NCI-H1105 treated with DMSO at 0.1 percent for 48 hours (cell line): ENCODE measurements around the gene SLC6A17.

Experiments used
- DNase-seq: peaks from one replicate; lab custom pipeline; 2025; lab: John Stamatoyannopoulos, UW

SLC6A17 gene

DNA sequence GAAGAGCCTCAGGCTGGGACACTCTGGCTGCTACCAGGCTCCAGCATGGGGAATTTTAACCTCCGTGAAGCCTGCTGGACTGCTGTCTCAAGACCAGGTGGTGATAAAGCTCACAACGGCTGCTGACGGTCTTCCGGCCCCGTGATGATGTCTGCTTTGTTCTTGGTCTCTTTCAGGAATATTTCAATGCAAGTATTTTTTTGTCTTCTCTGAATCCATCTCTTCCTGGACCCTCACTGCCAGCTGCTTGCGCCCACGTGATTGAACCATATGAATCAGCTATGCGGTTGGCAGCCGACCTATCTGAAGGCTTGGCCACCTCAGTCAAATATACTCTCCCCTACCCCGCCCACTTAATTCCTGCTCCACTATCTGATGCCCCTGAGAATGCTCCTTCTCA lies 14.6 kb upstream of the SLC6A17 start:
- no peak for DNase-seq

DNA sequence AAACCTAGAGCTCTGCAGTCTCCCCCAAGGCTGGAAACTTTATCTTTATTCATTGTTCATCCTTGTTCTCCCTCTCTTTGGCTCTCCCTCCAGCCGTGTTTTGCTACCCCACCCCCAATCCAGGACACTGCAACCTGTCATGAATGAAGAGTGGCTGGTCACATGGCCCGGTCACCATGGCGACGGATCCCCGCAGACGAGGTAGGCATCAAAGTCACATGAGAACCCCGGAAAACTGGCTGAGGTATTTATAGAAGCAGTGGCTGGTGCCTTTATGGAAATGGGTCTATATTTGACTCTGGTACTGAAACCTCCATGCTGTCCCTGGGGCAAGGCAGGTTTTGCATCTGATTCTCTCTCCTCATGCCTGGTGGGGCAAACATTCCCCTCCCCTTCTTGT lies 13.4 kb upstream of the SLC6A17 start:
- DNase-seq = peak; percentile 93

DNA sequence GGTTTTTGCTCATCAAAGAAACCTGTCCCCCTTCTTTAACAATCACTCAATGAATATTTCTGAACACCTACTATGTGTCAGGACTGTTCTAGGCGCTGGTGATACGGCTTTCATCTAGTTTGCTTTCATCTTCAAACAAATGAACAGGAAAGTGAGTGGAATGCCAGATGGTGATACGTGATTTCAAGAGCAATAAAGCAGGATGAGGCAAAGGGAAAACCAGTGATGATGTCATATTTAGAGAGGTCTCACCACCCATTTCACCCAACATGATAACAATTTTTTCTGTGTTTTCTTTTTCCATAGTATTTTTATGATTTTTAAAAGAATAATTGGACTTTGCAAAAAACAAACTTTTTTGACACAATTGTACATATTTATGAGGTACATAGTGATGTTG lies 11.3 kb upstream of the SLC6A17 start:
- DNase-seq = no peak

GRCh38 chr1:110144366-110144765 lies 5.9 kb upstream of the SLC6A17 start:
- no peak for DNase-seq

GRCh38 chr1:110148961-110149360 lies 1.3 kb upstream of the SLC6A17 start:
- DNase-seq = no peak

DNA sequence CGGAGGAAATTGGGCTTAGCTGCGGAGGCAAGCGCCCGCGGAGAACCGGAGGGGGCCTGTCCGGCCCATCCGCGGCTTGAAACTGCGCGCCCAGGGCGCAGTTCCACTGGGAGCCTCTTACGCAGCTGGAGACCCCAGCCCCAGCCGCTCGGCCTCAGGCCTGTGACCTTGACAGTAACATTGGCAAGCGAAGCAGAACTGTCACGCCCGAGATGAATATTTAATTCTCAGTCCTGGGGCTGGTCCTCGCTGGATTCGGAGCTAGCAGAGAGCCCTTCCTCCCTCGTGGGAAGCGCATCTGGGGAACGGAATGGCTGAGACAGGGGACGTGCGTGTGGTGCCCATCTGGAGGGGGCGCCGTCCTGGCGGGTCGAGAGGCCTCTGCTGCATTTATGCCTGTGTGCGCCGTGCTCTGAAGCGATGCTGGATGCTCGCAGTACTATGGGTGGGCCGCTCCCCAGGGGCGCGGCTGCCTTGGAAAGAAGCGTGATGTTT lies 928 bp downstream of the SLC6A17 start:
- no peak for DNase-seq

DNA sequence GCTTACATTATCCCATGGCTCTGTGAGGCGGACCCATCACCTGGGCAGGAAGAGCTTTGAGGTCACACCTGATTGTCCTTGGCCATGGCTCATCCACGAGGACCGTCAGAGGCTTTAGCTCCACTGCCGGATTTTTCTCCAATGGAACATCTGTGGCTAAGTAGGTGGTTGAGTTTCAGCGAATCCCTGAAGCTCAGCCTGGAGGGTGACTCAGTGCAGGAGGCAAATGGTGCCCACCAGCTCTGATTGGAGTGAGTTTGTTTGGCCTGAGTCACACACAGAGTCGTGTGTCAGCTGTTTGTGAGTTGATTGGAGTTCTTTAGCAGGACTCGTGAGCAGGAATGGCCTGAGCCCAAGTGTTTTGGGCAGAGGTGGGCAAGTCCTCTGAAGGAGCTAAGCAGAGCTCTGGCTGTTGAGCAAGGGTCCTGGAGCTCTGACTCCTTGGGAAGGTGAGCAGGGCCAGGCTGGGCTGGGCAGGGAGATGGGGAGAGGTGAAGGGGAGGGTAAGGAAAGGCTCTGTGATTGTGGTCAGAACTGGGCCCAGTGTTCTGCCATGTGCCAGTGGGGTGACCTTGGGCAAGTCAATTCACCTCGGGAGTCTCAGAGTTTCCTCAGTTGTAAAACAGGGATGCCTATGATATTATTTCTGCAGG lies 2.0 kb downstream of the SLC6A17 start:
- no peak for DNase-seq

GRCh38 chr1:110153407-110153950 lies 3.2 kb downstream of the SLC6A17 start:
- DNase-seq = no peak

DNA sequence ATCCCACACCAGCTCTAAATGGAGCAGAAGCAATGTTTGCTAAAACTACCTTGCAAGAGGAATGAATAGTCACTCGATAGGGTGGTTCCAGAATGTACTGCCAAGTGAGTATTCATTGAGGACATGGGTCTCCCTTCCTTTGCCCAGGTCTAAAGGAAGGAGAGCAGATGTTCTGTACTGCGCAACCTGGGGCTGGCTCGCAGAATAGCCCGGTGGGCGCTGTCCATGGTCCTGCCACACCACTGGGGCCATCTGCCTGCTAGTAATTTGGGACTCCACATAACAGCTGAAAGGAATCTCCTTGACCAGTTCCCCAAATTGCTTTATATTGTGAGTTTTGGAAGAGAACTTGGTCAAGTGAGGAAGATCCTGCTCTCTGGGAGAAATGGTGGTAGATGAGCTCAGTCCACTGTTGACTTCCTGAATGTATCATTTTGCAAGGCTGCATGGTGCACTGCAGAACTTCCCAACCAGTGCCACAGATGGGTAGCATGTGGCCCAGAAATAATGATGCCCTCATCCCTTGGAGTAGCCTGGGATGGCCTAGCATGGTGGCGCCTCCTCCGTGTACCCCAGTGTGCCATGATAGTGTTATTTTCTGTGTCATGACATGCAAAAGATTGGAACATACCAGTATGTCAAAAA lies 5.7 kb downstream of the SLC6A17 start:
- DNase-seq = no peak

- no peak for DNase-seq
Measured at GRCh38 chr1:110158261-110158660, 8.0 kb downstream of the SLC6A17 start.

- no peak for DNase-seq
Measured at GRCh38 chr1:110159168-110159567, 8.9 kb downstream of the SLC6A17 start.

DNA sequence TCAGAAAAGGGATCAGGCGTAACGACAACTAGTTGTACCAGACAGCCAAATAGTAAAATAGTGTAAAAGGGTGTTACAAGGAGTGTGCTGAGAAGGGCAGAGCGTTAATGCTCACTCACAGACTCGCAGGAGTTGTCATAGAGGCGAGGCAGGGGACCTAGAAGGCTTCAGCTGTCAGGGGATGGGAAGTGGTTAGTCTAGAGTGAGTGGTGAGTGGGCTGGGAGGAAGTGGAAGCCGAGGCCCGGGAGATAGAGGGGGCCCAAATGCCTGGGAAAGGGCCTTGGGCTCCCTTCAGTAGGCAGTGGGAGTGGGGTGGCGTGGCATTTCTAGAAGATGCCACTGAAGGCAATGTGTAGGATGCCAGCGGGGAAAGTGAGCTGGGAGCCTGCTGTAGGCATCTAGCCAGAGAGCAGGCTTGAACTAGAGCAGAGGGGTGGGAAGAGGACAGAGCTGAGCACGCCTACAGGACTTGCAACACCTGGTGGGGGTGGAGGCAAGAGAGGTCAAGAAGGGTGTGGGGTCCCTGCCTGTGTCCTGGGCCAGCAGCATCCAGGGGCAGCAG lies 10.3 kb downstream of the SLC6A17 start:
- DNase-seq = no peak

DNA sequence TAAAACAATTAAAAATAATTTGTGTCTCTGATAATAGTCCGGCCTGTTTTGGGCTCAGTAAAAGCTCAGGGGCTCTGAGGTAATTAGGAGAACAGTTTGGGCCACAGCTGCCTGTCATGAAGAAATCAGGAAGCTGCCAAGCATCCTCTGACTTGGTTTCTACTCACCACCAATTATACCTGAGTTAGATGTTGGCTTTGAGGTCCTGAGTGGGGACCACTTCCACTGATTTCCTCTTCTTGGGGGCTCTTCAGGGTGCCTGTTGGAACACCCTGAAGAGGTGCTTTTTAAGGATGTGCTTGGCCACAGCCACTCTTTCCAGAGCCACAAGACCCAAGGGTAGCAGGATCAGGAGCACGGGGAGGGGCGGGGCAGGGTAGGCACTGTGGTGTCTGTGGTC lies 10.9 kb downstream of the SLC6A17 start:
- no peak for DNase-seq

DNA sequence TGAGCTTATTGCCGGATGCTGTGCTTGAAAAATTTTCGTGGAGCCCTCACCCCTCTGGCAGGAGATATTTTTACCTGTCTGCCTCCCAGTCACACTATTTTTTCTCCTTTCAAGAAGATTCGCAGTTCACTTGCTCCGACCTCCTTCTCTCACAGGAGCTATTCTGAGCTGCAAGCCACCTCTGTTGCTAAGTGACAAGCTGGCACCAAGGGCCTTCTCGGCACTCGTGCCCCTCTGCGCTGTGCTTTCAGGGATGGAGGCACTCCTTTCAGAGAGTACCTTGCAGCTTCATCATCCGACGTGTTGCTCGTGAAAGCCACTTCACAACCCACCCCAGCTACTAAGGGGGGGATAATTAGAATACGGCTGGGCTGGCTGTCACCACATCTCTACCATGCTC lies 11.6 kb downstream of the SLC6A17 start:
- DNase-seq = peak; percentile 32

- DNase-seq = no peak
Measured at GRCh38 chr1:110163591-110163990, 13.3 kb downstream of the SLC6A17 start.

DNA sequence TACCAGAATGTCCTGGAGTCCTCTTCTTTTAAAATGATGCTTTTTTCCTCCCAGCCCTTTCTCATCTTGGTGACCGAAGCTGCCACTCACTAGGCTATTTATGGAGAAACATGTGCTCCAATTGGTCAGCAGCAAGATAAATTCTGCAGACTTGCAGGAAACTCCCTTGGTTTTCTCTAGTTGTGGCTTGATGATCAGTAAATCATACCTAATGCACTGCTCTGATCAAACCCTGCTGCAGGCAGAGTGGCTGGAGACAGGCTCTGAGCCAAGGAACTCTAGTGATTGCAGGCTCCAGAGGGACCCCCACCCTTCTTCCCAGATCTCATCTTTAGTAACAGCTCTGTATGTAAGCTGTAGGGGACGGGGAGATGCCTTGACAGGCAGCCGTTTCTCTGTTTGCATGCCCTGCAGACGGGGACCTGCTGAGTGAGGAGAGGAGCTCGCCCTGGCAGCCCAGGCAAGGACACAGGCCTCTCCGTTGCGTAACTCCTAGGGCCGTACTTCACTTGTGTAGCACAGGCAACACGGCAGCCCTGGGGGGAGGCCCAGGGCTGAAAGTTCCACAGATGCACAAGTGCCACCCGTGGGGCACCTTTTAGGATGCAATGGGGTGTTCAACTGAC lies 14.5 kb downstream of the SLC6A17 start:
- DNase-seq = no peak

- DNase-seq = no peak
Measured at GRCh38 chr1:110165761-110166231, 15.5 kb downstream of the SLC6A17 start.

DNA sequence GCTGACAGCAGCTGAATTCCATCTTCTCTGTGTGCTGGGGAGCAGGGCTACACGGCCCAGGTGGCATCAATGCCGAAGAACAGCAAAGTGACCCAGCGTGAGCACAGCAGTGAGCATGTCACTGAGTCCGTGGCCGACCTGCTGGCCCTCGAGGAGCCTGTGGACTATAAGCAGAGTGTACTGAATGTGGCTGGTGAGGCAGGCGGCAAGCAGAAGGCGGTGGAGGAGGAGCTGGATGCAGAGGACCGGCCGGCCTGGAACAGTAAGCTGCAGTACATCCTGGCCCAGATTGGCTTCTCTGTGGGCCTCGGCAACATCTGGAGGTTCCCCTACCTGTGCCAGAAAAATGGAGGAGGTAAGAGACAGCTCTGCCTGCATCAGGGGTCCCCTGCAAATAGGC lies 16.6 kb downstream of the SLC6A17 start:
- DNase-seq = no peak

DNA sequence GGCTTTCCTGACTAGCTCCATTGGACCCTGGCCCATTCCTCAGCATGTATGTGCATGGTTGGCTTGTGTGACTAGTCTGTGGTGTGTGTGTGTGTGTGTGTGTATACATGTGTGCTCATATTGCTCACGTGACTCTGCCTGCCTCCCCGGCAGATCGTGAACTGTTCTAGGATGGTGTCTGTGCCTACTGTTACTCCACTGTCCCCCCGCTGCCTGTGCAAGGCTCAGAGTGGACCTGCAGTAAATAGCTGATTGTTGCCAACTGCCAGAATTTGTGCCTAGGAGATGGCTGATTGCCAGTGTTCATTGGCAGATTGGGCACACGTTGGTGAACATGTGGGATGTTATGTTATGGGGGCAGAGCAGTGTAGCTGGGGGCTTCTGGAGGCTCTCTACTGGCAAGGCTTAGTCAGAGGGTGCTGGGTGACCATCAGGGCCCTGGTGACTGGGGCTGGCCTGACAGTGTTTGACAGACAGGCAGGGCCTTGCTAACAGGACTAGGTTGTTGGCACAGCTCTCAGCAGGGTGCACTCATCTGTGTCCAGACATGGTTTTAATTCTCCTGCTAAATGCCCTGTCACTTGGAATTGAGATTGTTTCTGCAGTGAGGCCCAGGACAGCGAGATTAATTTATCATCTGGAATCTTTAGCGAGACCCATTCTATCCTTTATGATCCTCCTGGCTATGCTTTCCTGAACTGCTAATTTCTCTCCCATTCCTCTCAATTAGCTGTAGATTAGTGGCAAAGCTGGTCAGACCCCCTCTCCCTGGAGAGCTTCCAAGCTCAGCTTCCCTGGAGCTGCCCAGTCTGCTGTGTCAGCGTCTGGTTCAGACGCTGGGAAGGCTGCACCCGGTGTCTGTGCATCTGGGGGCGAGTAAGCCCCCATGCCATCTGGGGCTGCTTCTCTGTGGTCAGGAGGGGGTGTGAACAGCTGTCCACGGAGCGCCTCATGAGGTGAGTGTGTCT lies 20.8 kb downstream of the SLC6A17 start:
- DNase-seq = peak; percentile 73

DNA sequence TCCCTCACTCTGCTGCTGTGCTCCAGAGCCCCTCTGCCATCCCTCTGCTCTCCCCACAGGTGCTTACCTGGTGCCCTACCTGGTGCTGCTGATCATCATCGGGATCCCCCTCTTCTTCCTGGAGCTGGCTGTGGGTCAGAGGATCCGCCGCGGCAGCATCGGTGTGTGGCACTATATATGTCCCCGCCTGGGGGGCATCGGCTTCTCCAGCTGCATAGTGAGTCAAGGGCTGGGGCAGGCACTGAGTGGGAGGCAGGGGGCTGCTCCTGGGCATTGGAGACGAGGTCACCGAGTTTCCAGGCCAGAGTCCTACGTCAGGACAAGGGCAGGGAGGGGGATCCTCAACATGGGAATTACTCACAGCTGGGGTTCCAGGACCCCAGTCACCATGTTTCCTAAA lies 21.7 kb downstream of the SLC6A17 start:
- no peak for DNase-seq

- DNase-seq = no peak
Measured at GRCh38 chr1:110173466-110174105, 23.3 kb downstream of the SLC6A17 start.
